ENCODE data around the gene TMCO5A. TPM values are rescaled to one million over a fixed set of nuclear protein-coding genes. Genes with fewer than 3 reads are reported as not detected.

Gene TMCO5A
- total and polyA plus RNA-seq, 2 donors (not counting 3 experiments of a cell fraction or from before 2014, with no cell fraction given), result not detected

- TF ChIP-seq MYC (IDR thresholded peaks at IDR 0.05; ENCODE audit: low read depth, low read length) (no peak), MAX (IDR thresholded peaks at IDR 0.05; ENCODE audit: insufficient read depth, insufficient read length) (no peak), POLR2A (IDR thresholded peaks at IDR 0.05; ENCODE audit: low read depth, low read length) (no peak), EZH2 (IDR thresholded peaks at IDR 0.05; ENCODE audit: borderline replicate concordance, low read depth, low read length, severe bottlenecking) (no peak), FOS (IDR thresholded peaks at IDR 0.05; ENCODE audit: borderline replicate concordance, insufficient read depth, low read length) (no peak), POLR2AphosphoS5 (IDR thresholded peaks at IDR 0.05; ENCODE audit: insufficient read depth, low read depth, low read length) (no peak), CTCF (IDR thresholded peaks at IDR 0.05; ENCODE audit: extremely low read depth in 1 of 2, insufficient read depth in 1 of 2, low read depth in 1 of 2, low read length in 2 of 2) (no peak), GATA2 (IDR thresholded peaks at IDR 0.05; ENCODE audit: insufficient read depth, insufficient read length, low read depth, low read length) (no peak), JUN (IDR thresholded peaks at IDR 0.05; ENCODE audit: borderline replicate concordance, insufficient read depth, insufficient read length, low read depth) (no peak)
- Histone ChIP-seq H2AFZ (ENCODE audit: low read depth, low read length) (no peak overlapping the region), H3K36me3 (ENCODE audit: control insufficient read depth in 2 of 2, extremely low read depth in 1 of 2, insufficient read depth in 2 of 2, low read length in 2 of 2) (no peaks in the 10 kb centered on the region), H3K4me2 (ENCODE audit: insufficient read depth, low read length) (no peak overlapping the region), H3K4me3 (replicated peaks in 1 of 3; ENCODE audit: insufficient read depth in 1 of 3, low read depth in 1 of 3, low read length in 3 of 3) (no peak overlapping the region), H3K4me1 (ENCODE audit: control insufficient read depth, extremely low read depth, insufficient read depth, low read length) (peaks cover 3% of the 10 kb centered on the region), H3K9me1 (replicated peaks; ENCODE audit: control insufficient read depth, extremely low read depth, insufficient read depth, low read length) (no peaks in the 10 kb centered on the region), H3K79me2 (ENCODE audit: control insufficient read depth, insufficient read depth, low read length) (no peaks in the 10 kb centered on the region), H3K27me3 (ENCODE audit: control insufficient read depth in 2 of 2, insufficient read depth in 2 of 2, low read length in 2 of 2) (peaks cover 6 to 55% of the 10 kb centered on the region in 2 experiments), H3K27ac (ENCODE audit: insufficient read depth, low read depth, low read length) (no peak overlapping the region), H4K20me1 (replicated peaks; ENCODE audit: control insufficient read depth, extremely low read depth, insufficient read depth, low read length) (no peaks in the 10 kb centered on the region), H3K9ac (replicated peaks; ENCODE audit: extremely low read depth, insufficient read depth, low read length) (no peak overlapping the region), H3K9me3 (replicated peaks; ENCODE audit: control insufficient read depth, insufficient read depth, low read length) (no peaks in the 10 kb centered on the region)
- POLR2A ChIA-PET, result no interaction called here
- no peak for FAIRE-seq
- BruUV-seq (replicated peaks), result no TSS peak
- dilution Hi-C loops (cut with MboI; ENCODE audit: extremely low pct_ligation_motif_present, low sequenced_read_pairs), result no loop called here
- CTCF ChIA-PET, result interaction anchor here (1.4 to 3.7 kb wide), 4 partner anchors 9 to 1010 kb away, joined by 6 to 55 read pairs (median 44); no protein-coding TSS in a partner anchor
- intact Hi-C loops (cut with micrococcal nuclease), result no loop called here
- DNase-seq (ENCODE audit: low read depth, low spot score), result no peak
These were observed 41.1 kb upstream of the TMCO5A start for GRCh38 chr15:37893309-37893708.

Data from endothelial cell of umbilical vein (primary cell).